ENCODE results near the gene ZNF331. TPM values are rescaled to one million over a fixed set of nuclear protein-coding genes. Genes with fewer than 3 reads are reported as not detected.

ZNF331 gene
- total and polyA plus RNA-seq, 2 of the 8 experiments (the other 6 are each of a cell fraction or from before 2014, with no cell fraction given) = 30.0 to 44.1 TPM

- no peak for TF ChIP-seq TCF12 (IDR thresholded peaks at IDR 0.05; ENCODE audit: low read depth, low read length)
- TF ChIP-seq SP4 (IDR thresholded peaks at IDR 0.05; ENCODE audit: low read length) = no peak
These were observed 20.7 kb upstream of the ZNF331 start (continued) for GRCh38 chr19:53517114-53517741.

Measured in H1 (cell line).